HUES6 (cell line): ENCODE results near the gene LRRC26.

Source experiments
- H3K27ac ChIP-seq: 2 replicates; pipeline ENCODE4 v1.7.0; 2013; ENCODE audit warnings: low read depth, mild to moderate bottlenecking, low read length, inconsistent platforms
- H3K27me3 ChIP-seq: 2 replicates; pipeline ENCODE4 v1.6.1; 2013; ENCODE audit warnings: low read length; ENCODE audit not compliant: control insufficient read depth, insufficient read depth
- H3K36me3 ChIP-seq: 2 replicates; pipeline ENCODE4 v1.6.1; 2013; ENCODE audit warnings: low read length; ENCODE audit not compliant: control insufficient read depth, insufficient read depth
- H3K4me1 ChIP-seq: 2 replicates; pipeline ENCODE4 v1.6.1; 2013; ENCODE audit warnings: low read length; ENCODE audit not compliant: control insufficient read depth, insufficient read depth
- H3K4me3 ChIP-seq: 2 replicates; pipeline ENCODE4 v1.5.1; 2013; ENCODE audit warnings: low read depth, low read length
- H3K9ac ChIP-seq: one replicate; pipeline ENCODE4 v1.6.1; 2013; ENCODE audit warnings: mild to moderate bottlenecking, low read length
- H3K9me3 ChIP-seq: 2 replicates; pipeline ENCODE4 v1.6.1; 2013; ENCODE audit warnings: low read depth, low read length; ENCODE audit not compliant: control insufficient read depth, insufficient read depth

The LRRC26 gene

GRCh38 chr9:137211532-137211931 lies 41.7 kb upstream of the LRRC26 start:
- Histone ChIP-seq H3K9ac (no peak overlapping the region), H3K27me3 (no peaks in the 10 kb centered on the region), H3K36me3 (peaks cover 61% of the 10 kb centered on the region), H3K9me3 (no peaks in the 10 kb centered on the region), H3K27ac (no peak overlapping the region), H3K4me3 (no peak overlapping the region), H3K4me1 (peaks cover 3% of the 10 kb centered on the region; the same call in 1 of the 2 replicates)

GRCh38 chr9:137206602-137207001 lies 36.8 kb upstream of the LRRC26 start:
- H3K4me3 ChIP-seq = peak overlapping the region; percentile 100
- H3K9ac ChIP-seq = no peak overlapping the region
- no peaks in the 10 kb centered on the region for H3K9me3 ChIP-seq
- peaks cover 17% of the 10 kb centered on the region; the same call in 1 of the 2 replicates for H3K4me1 ChIP-seq
- H3K36me3 ChIP-seq = peaks cover 29% of the 10 kb centered on the region
- H3K27ac ChIP-seq = no peak overlapping the region
- H3K27me3 ChIP-seq = no peaks in the 10 kb centered on the region

GRCh38 chr9:137205126-137206069 lies 35.5 kb upstream of the LRRC26 start, which contains the start of the genes NDOR1 and TMEM203:
Gene NDOR1 (plus strand): TSS chr9:137205700. CDS start chr9:137205778, 78 bp downstream.
Gene TMEM203 (minus strand): TSS chr9:137205648. CDS start chr9:137205414, 234 bp downstream.
- H3K27ac ChIP-seq = peak within 1 kb of the TSS; percentile 90
- peak within 1 kb of the TSS; percentile 97 for H3K9ac ChIP-seq
- peak within 1 kb of the TSS; percentile 100 for H3K4me3 ChIP-seq

GRCh38 chr9:137204731-137205125 lies 34.9 kb upstream of the LRRC26 start:
- Histone ChIP-seq H3K9me3 (no peaks in the 10 kb centered on the region), H3K36me3 (peaks cover 22% of the 10 kb centered on the region), H3K4me1 (peaks cover 17% of the 10 kb centered on the region; the same call in 1 of the 2 replicates), H3K4me3 (peak overlapping the region; percentile 100), H3K27me3 (no peaks in the 10 kb centered on the region), H3K27ac (peak overlapping the region; percentile 90; the same call in 1 of the 2 replicates), H3K9ac (peak overlapping the region; percentile 97)

More at GRCh38 chr9:137205126-137206069, 35.5 kb upstream of the LRRC26 start, which contains the start of the genes NDOR1 and TMEM203:
- no peaks in the 10 kb centered on the region for H3K27me3 ChIP-seq
- H3K4me1 ChIP-seq = peaks cover 17% of the 10 kb centered on the region; the same call in 1 of the 2 replicates
- no peaks in the 10 kb centered on the region for H3K9me3 ChIP-seq
- peaks cover 28% of the 10 kb centered on the region for H3K36me3 ChIP-seq

GRCh38 chr9:137202966-137203365 lies 33.1 kb upstream of the LRRC26 start:
- Histone ChIP-seq H3K9me3 (no peaks in the 10 kb centered on the region), H3K36me3 (peaks cover 14% of the 10 kb centered on the region), H3K9ac (no peak overlapping the region), H3K27ac (no peak overlapping the region), H3K4me1 (peaks cover 33% of the 10 kb centered on the region), H3K4me3 (no peak overlapping the region), H3K27me3 (no peaks in the 10 kb centered on the region)

GRCh38 chr9:137201205-137201868 lies 31.5 kb upstream of the LRRC26 start:
- Histone ChIP-seq H3K4me1 (peaks cover 28% of the 10 kb centered on the region), H3K27ac (no peak overlapping the region), H3K36me3 (peaks cover 4% of the 10 kb centered on the region; the same call in 1 of the 2 replicates), H3K4me3 (peak overlapping the region; percentile 89), H3K9ac (peak overlapping the region; percentile 80), H3K9me3 (no peaks in the 10 kb centered on the region), H3K27me3 (no peaks in the 10 kb centered on the region)

GRCh38 chr9:137200311-137201204 lies 30.7 kb upstream of the LRRC26 start, which contains the start of gene TPRN:
Gene TPRN (minus strand): TSS chr9:137200741. CDS start chr9:137200711, 30 bp downstream.
- H3K36me3 ChIP-seq = peaks cover 4% of the 10 kb centered on the region; the same call in 1 of the 2 replicates
- H3K9me3 ChIP-seq = no peaks in the 10 kb centered on the region
- no peaks in the 10 kb centered on the region for H3K27me3 ChIP-seq
- peaks cover 25% of the 10 kb centered on the region for H3K4me1 ChIP-seq
- peak within 1 kb of the TSS; percentile 89 for H3K4me3 ChIP-seq
- no peak within 1 kb of the TSS for H3K27ac ChIP-seq
- peak within 1 kb of the TSS; percentile 80 for H3K9ac ChIP-seq

GRCh38 chr9:137199411-137200121 lies 29.7 kb upstream of the LRRC26 start:
- Histone ChIP-seq H3K36me3 (peaks cover 4% of the 10 kb centered on the region; the same call in 1 of the 2 replicates), H3K27me3 (no peaks in the 10 kb centered on the region), H3K9me3 (no peaks in the 10 kb centered on the region), H3K4me1 (peaks cover 31% of the 10 kb centered on the region), H3K9ac (peak overlapping the region; percentile 27), H3K4me3 (peak overlapping the region; percentile 50), H3K27ac (no peak overlapping the region)

- Histone ChIP-seq H3K4me3 (peak overlapping the region; percentile 50), H3K9me3 (no peaks in the 10 kb centered on the region)
These were observed 29.0 kb upstream of the LRRC26 start for GRCh38 chr9:137198902-137199283.

More at GRCh38 chr9:137198902-137199283, 29.0 kb upstream of the LRRC26 start:
- Histone ChIP-seq H3K27me3 (no peaks in the 10 kb centered on the region), H3K9ac (no peak overlapping the region), H3K27ac (no peak overlapping the region), H3K4me1 (peaks cover 30% of the 10 kb centered on the region), H3K36me3 (peaks cover 2% of the 10 kb centered on the region; the same call in 1 of the 2 replicates)
